ENCODE data around the gene UMPS. TPM values are rescaled to one million over a fixed set of nuclear protein-coding genes. Genes with fewer than 3 reads are reported as not detected.

Gene UMPS
- total and polyA plus RNA-seq, 2 experiments from 2014 or later: 44.1 to 48.8 TPM

DNA sequence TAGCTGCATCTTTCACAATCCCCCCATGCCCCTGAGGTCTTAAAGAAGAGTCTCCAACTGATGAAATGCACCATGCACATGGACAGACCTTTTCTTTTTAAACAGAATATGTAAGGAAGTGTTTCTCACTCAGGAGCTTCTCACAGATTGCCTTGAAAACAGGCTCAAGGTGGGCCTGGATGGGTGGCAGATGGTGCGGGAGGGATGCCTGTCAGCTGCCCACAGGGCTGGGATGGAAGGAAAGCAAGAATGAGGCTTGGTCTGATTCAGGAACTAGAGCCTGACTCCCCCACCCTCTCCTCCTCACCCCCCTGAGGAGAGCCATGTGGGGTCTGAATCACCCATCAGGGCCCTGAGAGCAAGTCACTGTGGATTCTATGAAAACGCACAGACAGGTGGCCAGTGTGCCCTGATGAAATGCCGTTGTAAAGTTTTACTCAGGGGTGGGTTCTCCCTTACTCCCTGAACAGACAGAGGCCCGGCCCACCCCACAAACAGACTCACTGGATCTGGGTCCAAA, 67.2 kb downstream of the UMPS start:
- H3K36me3 ChIP-seq (ENCODE audit: insufficient read depth): peaks cover 8% of the 10 kb centered on the region
- DNase-seq (ENCODE audit: low spot score) (no peak), ATAC-seq (no peak)
- H3F3A ChIP-seq (replicated peaks; ENCODE audit: low read depth): 0 out of 2 replicates have a peak, but pooled peaks cover 4% of the 10 kb centered on the region
- H3K27ac Mint-ChIP-seq: no peak overlapping the region
- H3K27me3 ChIP-seq (ENCODE audit: insufficient read depth): no peaks in the 10 kb centered on the region
- H3K4me1 Mint-ChIP-seq: peaks cover 17% of the 10 kb centered on the region
- peaks cover 13% of the 10 kb centered on the region for H3K27me3 Mint-ChIP-seq (ENCODE audit: insufficient read depth, low read depth, poor library complexity)
- H3K9me2 ChIP-seq (ENCODE audit: insufficient read depth): no peaks in the 10 kb centered on the region
- H3K9me3 Mint-ChIP-seq: no peaks in the 10 kb centered on the region
- no peak overlapping the region for H3K4me2 ChIP-seq
- no peak for TF ChIP-seq NANOG (IDR thresholded peaks at IDR 0.05; ENCODE audit: borderline replicate concordance)
- TF ChIP-seq, protein P1, sequence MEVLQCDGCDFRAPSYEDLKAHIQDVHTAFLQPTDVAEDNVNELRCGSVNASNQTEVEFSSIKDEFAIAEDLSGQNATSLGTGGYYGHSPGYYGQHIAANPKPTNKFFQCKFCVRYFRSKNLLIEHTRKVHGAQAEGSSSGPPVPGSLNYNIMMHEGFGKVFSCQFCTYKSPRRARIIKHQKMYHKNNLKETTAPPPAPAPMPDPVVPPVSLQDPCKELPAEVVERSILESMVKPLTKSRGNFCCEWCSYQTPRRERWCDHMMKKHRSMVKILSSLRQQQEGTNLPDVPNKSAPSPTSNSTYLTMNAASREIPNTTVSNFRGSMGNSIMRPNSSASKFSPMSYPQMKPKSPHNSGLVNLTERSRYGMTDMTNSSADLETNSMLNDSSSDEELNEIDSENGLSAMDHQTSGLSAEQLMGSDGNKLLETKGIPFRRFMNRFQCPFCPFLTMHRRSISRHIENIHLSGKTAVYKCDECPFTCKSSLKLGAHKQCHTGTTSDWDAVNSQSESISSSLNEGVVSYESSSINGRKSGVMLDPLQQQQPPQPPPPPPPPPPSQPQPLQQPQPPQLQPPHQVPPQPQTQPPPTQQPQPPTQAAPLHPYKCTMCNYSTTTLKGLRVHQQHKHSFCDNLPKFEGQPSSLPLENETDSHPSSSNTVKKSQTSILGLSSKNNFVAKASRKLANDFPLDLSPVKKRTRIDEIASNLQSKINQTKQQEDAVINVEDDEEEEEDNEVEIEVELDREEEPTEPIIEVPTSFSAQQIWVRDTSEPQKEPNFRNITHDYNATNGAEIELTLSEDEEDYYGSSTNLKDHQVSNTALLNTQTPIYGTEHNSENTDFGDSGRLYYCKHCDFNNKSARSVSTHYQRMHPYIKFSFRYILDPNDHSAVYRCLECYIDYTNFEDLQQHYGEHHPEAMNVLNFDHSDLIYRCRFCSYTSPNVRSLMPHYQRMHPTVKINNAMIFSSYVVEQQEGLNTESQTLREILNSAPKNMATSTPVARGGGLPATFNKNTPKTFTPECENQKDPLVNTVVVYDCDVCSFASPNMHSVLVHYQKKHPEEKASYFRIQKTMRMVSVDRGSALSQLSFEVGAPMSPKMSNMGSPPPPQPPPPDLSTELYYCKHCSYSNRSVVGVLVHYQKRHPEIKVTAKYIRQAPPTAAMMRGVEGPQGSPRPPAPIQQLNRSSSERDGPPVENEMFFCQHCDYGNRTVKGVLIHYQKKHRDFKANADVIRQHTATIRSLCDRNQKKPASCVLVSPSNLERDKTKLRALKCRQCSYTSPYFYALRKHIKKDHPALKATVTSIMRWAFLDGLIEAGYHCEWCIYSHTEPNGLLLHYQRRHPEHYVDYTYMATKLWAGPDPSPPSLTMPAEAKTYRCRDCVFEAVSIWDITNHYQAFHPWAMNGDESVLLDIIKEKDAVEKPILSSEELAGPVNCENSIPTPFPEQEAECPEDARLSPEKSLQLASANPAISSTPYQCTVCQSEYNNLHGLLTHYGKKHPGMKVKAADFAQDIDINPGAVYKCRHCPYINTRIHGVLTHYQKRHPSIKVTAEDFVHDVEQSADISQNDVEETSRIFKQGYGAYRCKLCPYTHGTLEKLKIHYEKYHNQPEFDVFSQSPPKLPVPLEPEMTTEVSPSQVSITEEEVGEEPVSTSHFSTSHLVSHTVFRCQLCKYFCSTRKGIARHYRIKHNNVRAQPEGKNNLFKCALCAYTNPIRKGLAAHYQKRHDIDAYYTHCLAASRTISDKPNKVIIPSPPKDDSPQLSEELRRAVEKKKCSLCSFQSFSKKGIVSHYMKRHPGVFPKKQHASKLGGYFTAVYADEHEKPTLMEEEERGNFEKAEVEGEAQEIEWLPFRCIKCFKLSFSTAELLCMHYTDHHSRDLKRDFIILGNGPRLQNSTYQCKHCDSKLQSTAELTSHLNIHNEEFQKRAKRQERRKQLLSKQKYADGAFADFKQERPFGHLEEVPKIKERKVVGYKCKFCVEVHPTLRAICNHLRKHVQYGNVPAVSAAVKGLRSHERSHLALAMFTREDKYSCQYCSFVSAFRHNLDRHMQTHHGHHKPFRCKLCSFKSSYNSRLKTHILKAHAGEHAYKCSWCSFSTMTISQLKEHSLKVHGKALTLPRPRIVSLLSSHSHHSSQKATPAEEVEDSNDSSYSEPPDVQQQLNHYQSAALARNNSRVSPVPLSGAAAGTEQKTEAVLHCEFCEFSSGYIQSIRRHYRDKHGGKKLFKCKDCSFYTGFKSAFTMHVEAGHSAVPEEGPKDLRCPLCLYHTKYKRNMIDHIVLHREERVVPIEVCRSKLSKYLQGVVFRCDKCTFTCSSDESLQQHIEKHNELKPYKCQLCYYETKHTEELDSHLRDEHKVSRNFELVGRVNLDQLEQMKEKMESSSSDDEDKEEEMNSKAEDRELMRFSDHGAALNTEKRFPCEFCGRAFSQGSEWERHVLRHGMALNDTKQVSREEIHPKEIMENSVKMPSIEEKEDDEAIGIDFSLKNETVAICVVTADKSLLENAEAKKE (CRISPR knock-in tag; IDR thresholded peaks at IDR 0.05): no peak
- no peak overlapping the region for H3K4me3 ChIP-seq
- H3K4me3 Mint-ChIP-seq: no peak overlapping the region
- H3K4me1 ChIP-seq (ENCODE audit: insufficient read depth): 0 out of 2 replicates have a peak, but pooled peaks cover 5% of the 10 kb centered on the region
- peaks cover 58% of the 10 kb centered on the region for H3K36me3 Mint-ChIP-seq (ENCODE audit: low read depth)
- no peaks in the 10 kb centered on the region; the same call in 1 of the 2 replicates for H4K20me1 ChIP-seq (replicated peaks; ENCODE audit: insufficient read depth)
- H3K27ac ChIP-seq (ENCODE audit: low read depth): peak overlapping the region; percentile 55; the same call in 1 of the 2 replicates
- no peak overlapping the region for H2AFZ ChIP-seq
- H3K79me2 ChIP-seq (replicated peaks; ENCODE audit: insufficient read depth): peaks cover 10% of the 10 kb centered on the region

MicroRNAs encoded within 50 kb of the gene (microRNA counts, 767-probe panel; counts per million panel counts)
- not detected for microRNA hsa-miR-544b

Small RNA genes within 50 kb of the gene (microRNA-seq; reads per million reads assigned to microRNA genes)
- not detected for gene MIR544B

Small RNA genes within 50 kb of the gene (small RNA-seq; reads per million reads assigned to genes)
- not detected for gene MIR544B (ENCODE audit: low replicate concordance)

Other genes starting within 250 kb of the UMPS start
- 242 and 269 TPM in 2 replicates for gene ITGB5, start 156.9 kb downstream of the UMPS start, total RNA-seq (2014; rRNA removed; shearing (Covaris generic))
- gene ITGB5, start 156.9 kb downstream of the UMPS start, polyA plus RNA-seq (2016; fragmentation: Nextera tagmentation; extraction: Ambion mirVana): 63.6 and 68.2 TPM in 2 replicates
- gene MUC13, start 204.3 kb downstream of the UMPS start, total RNA-seq (2014; rRNA removed; shearing (Covaris generic)): not detected in 2 replicates
- gene MUC13, start 204.3 kb downstream of the UMPS start, polyA plus RNA-seq (2016; fragmentation: Nextera tagmentation; extraction: Ambion mirVana): not detected in 2 replicates

All from GM23338 (cell line).